NT2/D1 (cell line): ENCODE data around the gene DEPDC7.
"Not testable (repeated sequence)": the region's sequence is repeated elsewhere in the genome, so short reads cannot be mapped to it uniquely, and the experiment has no call there.

Experiments used
- DNase-seq: peaks from one replicate; pipeline ENCODE4 v3.0.0-alpha.2; 2011; ENCODE audit warnings: low read depth, low spot score
- H3K27me3 ChIP-seq: 2 replicates; pipeline ENCODE4 v1.6.0; 2011; ENCODE audit warnings: mild to moderate bottlenecking; ENCODE audit not compliant: insufficient read length, insufficient read depth
- H3K36me3 ChIP-seq: 2 replicates; pipeline ENCODE4 v1.6.1; 2011; ENCODE audit warnings: mild to moderate bottlenecking, low read length, mixed read lengths; ENCODE audit not compliant: insufficient read depth, insufficient read length
- H3K4me1 ChIP-seq: 2 replicates; pipeline ENCODE4 v1.5.1; 2011; ENCODE audit not compliant: insufficient read depth, insufficient read length
- H3K4me3 ChIP-seq: 2 replicates; pipeline ENCODE4 v1.5.1; 2011; ENCODE audit warnings: low read depth; ENCODE audit not compliant: insufficient read length
- H3K9ac ChIP-seq: 2 replicates; pipeline ENCODE4 v1.6.0; 2011; ENCODE audit warnings: low read depth; ENCODE audit not compliant: insufficient read length
- H3K9me3 ChIP-seq: 2 replicates; pipeline ENCODE4 v1.5.1; 2011; ENCODE audit warnings: mild to moderate bottlenecking, low read length; ENCODE audit not compliant: insufficient read depth
- SUZ12 ChIP-seq: IDR thresholded peaks from 2 replicates; pipeline ENCODE4 v1.6.1; 2011; ENCODE audit not compliant: insufficient read length, insufficient read depth; ENCODE audit errors: extremely low read depth
- YY1 ChIP-seq: IDR thresholded peaks from 2 replicates; pipeline ENCODE4 v1.6.1; 2011; ENCODE audit not compliant: insufficient read length, insufficient read depth
- ZNF274 ChIP-seq: IDR thresholded peaks from 2 replicates; pipeline ENCODE4 v1.6.1; 2011; ENCODE audit warnings: mild to moderate bottlenecking, low read depth, low read length

DEPDC7 gene

GRCh38 chr11:33015621-33016551 is at the start of gene DEPDC7:
Gene DEPDC7, plus strand, starts transcription at chr11:33015878. Its CDS starts 78 bp downstream, at chr11:33015956.
- H3K9ac ChIP-seq, result peak within 1 kb of the TSS; percentile 71
- H3K4me1 ChIP-seq, result no peaks in the 10 kb centered on the region
- DNase-seq, result peak; percentile 74
- peak within 1 kb of the TSS; percentile 49 for H3K4me3 ChIP-seq
- H3K9me3 ChIP-seq, result no peaks in the 10 kb centered on the region
- no peaks in the 10 kb centered on the region for H3K36me3 ChIP-seq
- TF ChIP-seq YY1, result no peak
- no peak for TF ChIP-seq SUZ12
- TF ChIP-seq ZNF274, result no peak
- H3K27me3 ChIP-seq, result peaks cover 8% of the 10 kb centered on the region

GRCh38 chr11:32968541-32968940 is 47.1 kb upstream of the DEPDC7 start:
- no peak overlapping the region for H3K9ac ChIP-seq
- no peaks in the 10 kb centered on the region for H3K27me3 ChIP-seq
- TF ChIP-seq ZNF274 (no peak), SUZ12 (no peak), YY1 (no peak)
- DNase-seq, result no peak
- H3K4me1 ChIP-seq, result no peaks in the 10 kb centered on the region
- H3K36me3 ChIP-seq, result peaks cover 47% of the 10 kb centered on the region
- no peak overlapping the region for H3K4me3 ChIP-seq
- no peaks in the 10 kb centered on the region for H3K9me3 ChIP-seq

- not testable (repeated sequence) for H3K4me3 ChIP-seq, H3K27me3 ChIP-seq, H3K4me1 ChIP-seq, DNase-seq, H3K9ac ChIP-seq, H3K9me3 ChIP-seq
- peaks cover 62% of the 10 kb centered on the region for H3K36me3 ChIP-seq
Observed at GRCh38 chr11:32972233-32972632, 43.4 kb upstream of the DEPDC7 start.

- Histone ChIP-seq H3K9me3 (no peaks in the 10 kb centered on the region), H3K4me1 (no peaks in the 10 kb centered on the region), H3K9ac (no peak overlapping the region), H3K36me3 (peaks cover 62% of the 10 kb centered on the region), H3K4me3 (no peak overlapping the region), H3K27me3 (no peaks in the 10 kb centered on the region)
- no peak for DNase-seq
- TF ChIP-seq ZNF274 (no peak), SUZ12 (no peak), YY1 (no peak)
Observed at GRCh38 chr11:32972781-32973180, 42.9 kb upstream of the DEPDC7 start.

GRCh38 chr11:32982626-32983025 is 33.1 kb upstream of the DEPDC7 start:
- TF ChIP-seq ZNF274, result no peak
- no peak for TF ChIP-seq YY1
- no peak for TF ChIP-seq SUZ12
- Histone ChIP-seq H3K9me3 (no peaks in the 10 kb centered on the region), H3K36me3 (peaks cover 9% of the 10 kb centered on the region), H3K27me3 (no peaks in the 10 kb centered on the region), H3K9ac (no peak overlapping the region), H3K4me3 (no peak overlapping the region), H3K4me1 (no peaks in the 10 kb centered on the region)
- no peak for DNase-seq

DNA sequence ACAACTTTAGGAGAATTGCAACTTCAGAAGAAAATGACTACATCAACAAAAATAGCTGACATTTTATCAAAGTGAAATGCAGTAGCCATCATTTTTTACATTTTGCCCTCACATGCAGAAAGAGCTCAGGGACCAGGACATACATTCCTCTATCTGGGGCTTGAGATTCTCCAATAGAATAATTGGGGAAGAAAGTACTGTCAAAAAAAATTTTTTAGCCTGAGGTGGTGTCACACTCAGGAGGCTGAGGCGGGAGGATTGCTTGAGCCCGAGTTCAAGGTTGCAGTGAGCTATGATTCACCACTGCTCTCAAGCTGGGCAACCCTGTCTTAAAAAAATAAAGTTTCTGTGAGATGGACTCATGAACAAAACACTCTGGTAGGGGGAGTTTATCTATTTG is 32.2 kb upstream of the DEPDC7 start:
- H3K9me3 ChIP-seq, result no peaks in the 10 kb centered on the region
- H3K4me1 ChIP-seq, result no peaks in the 10 kb centered on the region
- no peak overlapping the region for H3K9ac ChIP-seq
- H3K27me3 ChIP-seq, result no peaks in the 10 kb centered on the region
- no peak for DNase-seq
- peaks cover 4% of the 10 kb centered on the region for H3K36me3 ChIP-seq
- no peak for TF ChIP-seq SUZ12
- no peak overlapping the region for H3K4me3 ChIP-seq

DNA sequence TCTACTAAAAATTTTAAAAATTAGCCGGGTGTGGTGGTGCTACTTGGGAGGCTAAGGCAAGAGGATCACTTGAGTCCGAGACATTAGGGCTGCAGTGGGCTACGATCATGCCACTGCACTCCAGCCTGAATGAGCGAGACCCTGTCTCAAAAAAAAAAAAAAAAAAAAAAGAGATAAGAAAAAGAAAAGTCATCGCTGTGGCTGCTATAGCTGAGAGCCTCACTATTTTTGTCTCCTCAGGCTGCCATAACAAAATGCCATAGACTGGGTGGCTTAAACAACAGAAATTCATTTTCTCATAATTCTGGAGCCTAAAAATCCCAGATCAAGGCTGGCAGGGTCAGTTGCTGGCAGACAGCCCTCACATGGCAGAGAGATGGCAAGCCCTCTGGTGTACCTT is 30.1 kb upstream of the DEPDC7 start:
- Histone ChIP-seq H3K9me3 (no peaks in the 10 kb centered on the region), H3K4me3 (no peak overlapping the region), H3K27me3 (no peaks in the 10 kb centered on the region), H3K9ac (no peak overlapping the region), H3K4me1 (no peaks in the 10 kb centered on the region), H3K36me3 (no peaks in the 10 kb centered on the region)
- no peak for DNase-seq
- TF ChIP-seq ZNF274 (no peak), YY1 (no peak), SUZ12 (no peak)
